Breast epithelium (tissue), 4 donors: Measurements from ENCODE around the gene SPTLC1. TPM values are rescaled to one million over a fixed set of nuclear protein-coding genes. Genes with fewer than 3 reads are reported as not detected.
"Not testable (repeated sequence)": the region's sequence is repeated elsewhere in the genome, so short reads cannot be mapped to it uniquely, and the experiment has no call there.

Source experiments
- DNase-seq, 2 donors: peaks; one replicate each; pipeline ENCODE4 v3.0.0-alpha.2; 2019; ENCODE audit warnings: low spot score in 2 of 2
- H3K27ac ChIP-seq, 2 donors: fragments of 200-600 bp; sonication (generic) in 1 of 2; one replicate each; pipeline ENCODE4 v1.5.1; 2016 to 2019; ENCODE audit warnings: mild to moderate bottlenecking in 1 of 2
- H3K27me3 ChIP-seq, 2 donors: fragments of 200-600 bp; sonication (generic) in 1 of 2; one replicate each; pipeline versions ENCODE4 v1.5.1 to v1.6.0; 2017 to 2019; ENCODE audit warnings: control low read depth in 1 of 2, mild to moderate bottlenecking in 1 of 2
- H3K36me3 ChIP-seq: fragments of 200-600 bp; one replicate; pipeline ENCODE4 v1.5.1; 2019
- H3K4me1 ChIP-seq, 2 donors: fragments of 200-600 bp; sonication (generic); one replicate each; pipeline ENCODE4 v1.5.1; 2016 to 2019; ENCODE audit warnings: control low read depth in 1 of 2
- H3K4me3 ChIP-seq, 3 donors: fragments of 200-600 bp; sonication (generic); 1 replicate in 2 of 3; 2 replicates in 1 of 3; pipeline ENCODE4 v1.5.1; 2016 to 2019; ENCODE audit warnings: mild to moderate bottlenecking in 3 of 3, moderate library complexity in 2 of 3
- H3K9me3 ChIP-seq, 2 donors: fragments of 200-600 bp; sonication (generic) in 1 of 2; one replicate each; pipeline ENCODE4 v1.5.1; 2016 to 2019; ENCODE audit warnings: control low read depth in 1 of 2
- CTCF ChIP-seq, 3 donors: fragments of 450-650 bp; IDR thresholded peaks; one replicate each; pipeline ENCODE4 v1.5.1; 2016 to 2017; ENCODE audit warnings: antibody characterized with exemption in 3 of 3, mild to moderate bottlenecking in 3 of 3, moderate library complexity in 3 of 3
- POLR2A ChIP-seq: fragments of 450-650 bp; IDR thresholded peaks from one replicate; pipeline ENCODE4 v1.6.1; 2016; ENCODE audit warnings: antibody characterized with exemption, mild to moderate bottlenecking, moderate library complexity
- POLR2AphosphoS5 ChIP-seq, 3 donors: sonication (generic); formaldehyde crosslinking; IDR thresholded peaks; one replicate each; pipeline ENCODE4 v1.6.1; 2017; ENCODE audit warnings: antibody characterized with exemption in 3 of 3
- intact Hi-C: fragments of 100-400 bp; cut with DNase I; formaldehyde crosslinking; loops from one replicate; pipeline ENCODE4 v1.15.1; 2023; ENCODE audit warnings: low total_unique reads
- total RNA-seq, 3 donors: library from RNA; depleted of rRNA; stranded (reverse); fragments of >200 nt; gene quantifications; one replicate each; pipeline ENCODE4 v1.1.0, GENCODE V29; 2016

The SPTLC1 gene
- total RNA-seq, 3 donors from 2014 or later, result 89.8 to 109 (median 99.7) TPM

DNA sequence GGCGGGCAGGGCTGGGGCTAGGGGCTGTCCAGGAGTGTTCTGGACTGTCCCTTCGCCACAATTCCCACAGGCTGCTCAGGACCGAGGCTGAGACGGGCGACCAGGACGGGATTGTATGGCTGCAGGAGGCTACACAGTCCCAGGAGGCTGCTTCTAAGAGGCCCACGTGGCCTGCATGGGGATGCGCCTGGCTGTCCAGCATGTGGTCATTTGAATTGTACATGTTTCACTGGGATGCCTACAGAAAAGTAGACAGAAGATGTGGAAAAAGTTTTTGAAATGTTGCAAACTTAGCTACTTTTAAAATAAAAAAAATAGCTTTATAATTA is 32.6 kb upstream of the SPTLC1 start:
- Histone ChIP-seq H3K36me3 (no peaks in the 10 kb centered on the region), H3K9me3 (no peaks in the 10 kb centered on the region), H3K4me1 (peaks cover 0 to 4% of the 10 kb centered on the region in 2 donors), H3K4me3 (peak overlapping the region in 1 of 3 donors; percentile 48), H3K27me3 (no peaks in the 10 kb centered on the region), H3K27ac (peak overlapping the region; percentile 73 to 90)
- intact Hi-C loops, result no loop called here
- no peak for DNase-seq
- TF ChIP-seq POLR2AphosphoS5 (IDR thresholded peaks at IDR 0.05) (no peak), POLR2A (no peak), CTCF (IDR thresholded peaks at IDR 0.05) (no peak)

DNA sequence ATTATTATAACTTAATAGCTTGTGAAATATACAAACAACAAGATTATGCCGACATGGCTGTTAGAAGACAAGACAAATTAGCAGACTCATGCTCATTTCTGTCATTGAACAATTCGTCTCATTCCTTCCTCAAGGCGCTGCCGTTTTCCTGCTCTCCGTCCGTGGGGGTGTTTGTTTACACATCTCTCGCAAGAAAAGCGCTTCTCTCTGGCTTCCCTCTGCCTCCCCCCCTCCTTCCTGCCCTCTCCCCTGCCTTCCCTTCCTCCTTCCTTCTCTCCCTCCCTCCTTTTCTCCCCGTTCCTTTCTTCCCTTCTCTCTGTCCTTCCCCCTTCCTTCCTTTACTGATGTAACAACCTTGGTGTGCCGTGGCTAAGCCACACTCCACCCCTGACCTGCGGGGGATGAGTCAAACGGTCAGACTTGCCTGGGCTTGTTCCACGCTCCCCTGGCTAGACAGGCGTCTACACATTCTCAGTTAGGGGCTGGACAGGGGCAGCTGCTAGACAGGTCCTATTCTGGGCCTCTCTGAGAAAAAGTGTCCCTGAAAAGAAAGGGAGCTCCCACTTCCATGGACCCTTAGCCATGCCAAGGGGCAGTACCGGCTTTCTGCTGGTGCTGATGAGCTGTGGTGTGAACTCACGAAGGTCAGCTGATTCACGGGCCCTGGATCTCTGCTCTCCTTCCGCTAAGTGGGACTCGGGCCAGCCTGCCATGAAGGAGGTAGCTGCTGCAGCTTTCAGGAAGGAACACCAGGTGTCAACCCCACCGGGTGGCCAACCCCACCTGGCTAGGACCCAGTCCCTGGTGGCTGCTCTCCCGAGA is 32.0 kb upstream of the SPTLC1 start:
- H3K27ac ChIP-seq, result peak overlapping the region; percentile 73 to 90

DNA sequence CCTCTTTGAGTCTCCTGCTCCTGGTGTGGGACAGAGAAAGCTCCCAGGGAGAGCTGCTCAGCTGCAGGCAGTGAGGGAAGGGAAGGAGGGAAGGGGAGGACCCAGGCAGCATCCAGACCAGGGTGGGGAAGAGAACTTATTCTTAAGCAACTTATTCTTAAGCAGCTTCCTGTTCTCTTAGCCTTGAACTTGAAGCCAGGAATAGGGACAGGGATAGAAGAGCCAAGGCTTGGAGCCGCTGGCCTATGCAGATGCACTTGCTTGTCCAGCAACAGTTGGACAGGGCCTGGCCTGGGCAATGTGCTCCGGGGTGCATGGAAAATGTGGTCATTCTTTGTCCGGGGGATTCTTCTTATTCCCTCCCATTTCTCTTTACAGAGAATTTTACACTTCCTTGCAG is 31.4 kb upstream of the SPTLC1 start:
- DNase-seq, result peak in 1 of 2 donors; percentile 13
- no peaks in the 10 kb centered on the region for H3K27me3 ChIP-seq
- H3K27ac ChIP-seq, result peak overlapping the region; percentile 73 to 90
- H3K4me3 ChIP-seq, result peak overlapping the region in 2 of 3 donors; percentile 25 to 48
- H3K9me3 ChIP-seq, result no peaks in the 10 kb centered on the region
- no peak for TF ChIP-seq CTCF (IDR thresholded peaks at IDR 0.05)
- no peak for TF ChIP-seq POLR2AphosphoS5 (IDR thresholded peaks at IDR 0.05)
- TF ChIP-seq POLR2A, result no peak
- H3K4me1 ChIP-seq, result peaks cover 0 to 4% of the 10 kb centered on the region in 2 donors
- intact Hi-C loops, result no loop called here
- no peaks in the 10 kb centered on the region for H3K36me3 ChIP-seq

More for the DNA sequence above, 32.0 kb upstream of the SPTLC1 start:
- Histone ChIP-seq H3K4me1 (peaks cover 0 to 4% of the 10 kb centered on the region in 2 donors), H3K9me3 (no peaks in the 10 kb centered on the region), H3K4me3 (peak overlapping the region in 2 of 3 donors; percentile 25 to 48), H3K27me3 (no peaks in the 10 kb centered on the region), H3K36me3 (no peaks in the 10 kb centered on the region)
- peak in 1 of 2 donors; percentile 43 for DNase-seq
- TF ChIP-seq POLR2AphosphoS5 (IDR thresholded peaks at IDR 0.05) (no peak), POLR2A (no peak), CTCF (IDR thresholded peaks at IDR 0.05) (no peak)
- intact Hi-C loops, result no loop called here

- DNase-seq, intact Hi-C loops, H3K27ac ChIP-seq, H3K4me1 ChIP-seq, H3K36me3 ChIP-seq, H3K9me3 ChIP-seq, H3K27me3 ChIP-seq, H3K4me3 ChIP-seq: not testable (repeated sequence)
Measured at GRCh38 chr9:92145784-92146183, 30.6 kb upstream of the SPTLC1 start.

GRCh38 chr9:92142329-92142728 is 27.1 kb upstream of the SPTLC1 start:
- Histone ChIP-seq H3K4me1 (peaks cover 7 to 8% of the 10 kb centered on the region in 2 donors), H3K27me3 (no peaks in the 10 kb centered on the region), H3K4me3 (no peak overlapping the region), H3K36me3 (no peaks in the 10 kb centered on the region), H3K27ac (peak overlapping the region in 1 of 2 donors; percentile 20), H3K9me3 (no peaks in the 10 kb centered on the region)
- no peak for DNase-seq
- TF ChIP-seq CTCF (IDR thresholded peaks at IDR 0.05), result no peak
- TF ChIP-seq POLR2AphosphoS5 (IDR thresholded peaks at IDR 0.05), result no peak
- no peak for TF ChIP-seq POLR2A
- intact Hi-C loops, result no loop called here
